Nephron progenitor cell (in vitro differentiated cells): ENCODE results near the gene ARHGAP32.

Experiments used
- DNase-seq: peaks from one replicate; pipeline ENCODE4 v3.0.0; 2021
- H3K27ac Mint-ChIP-seq: 2 replicates; pipeline ENCODE4 v1.8.0; 2021; ENCODE audit warnings: mild to moderate bottlenecking, moderate library complexity, mixed read lengths
- H3K27me3 Mint-ChIP-seq: 2 replicates; pipeline ENCODE4 v1.8.0; 2021; ENCODE audit warnings: mild to moderate bottlenecking, low read depth, mixed read lengths; ENCODE audit not compliant: poor library complexity
- H3K36me3 Mint-ChIP-seq: 2 replicates; pipeline ENCODE4 v1.8.0; 2021; ENCODE audit warnings: low read depth, mixed read lengths
- H3K4me1 Mint-ChIP-seq: 2 replicates; pipeline ENCODE4 v1.8.0; 2021; ENCODE audit warnings: mixed read lengths
- H3K4me3 Mint-ChIP-seq: 2 replicates; pipeline ENCODE4 v1.8.0; 2021; ENCODE audit warnings: mild to moderate bottlenecking, moderate library complexity, mixed read lengths
- H3K9me3 Mint-ChIP-seq: 2 replicates; pipeline ENCODE4 v1.8.0; 2021; ENCODE audit warnings: mild to moderate bottlenecking, moderate library complexity, mixed read lengths
- TF ChIP-seq, protein P1 (sequence below): fragments of 200-600 bp; sonication (generic); IDR thresholded peaks from 2 replicates; pipeline ENCODE4 v1.5.0; 2021; ENCODE audit warnings: antibody characterized with exemption

ARHGAP32 gene

DNA sequence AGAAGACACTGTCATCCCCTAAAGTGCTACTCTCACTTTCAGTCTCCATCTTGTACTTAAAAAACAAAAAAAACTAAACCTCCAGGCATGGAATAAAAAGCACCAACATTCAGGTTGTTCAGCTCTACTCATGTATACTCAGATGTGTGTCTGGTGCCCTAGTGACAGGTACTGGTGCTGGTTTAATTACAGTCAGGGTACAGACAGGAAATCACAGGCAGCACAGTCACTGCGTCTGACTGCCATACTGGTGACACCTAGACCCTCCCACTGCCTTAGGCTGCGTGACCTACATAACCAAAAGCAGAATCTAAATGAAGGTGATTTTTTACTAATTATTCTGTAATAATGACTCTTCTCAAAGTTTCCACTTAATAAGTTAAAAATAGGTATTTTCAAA lies at the start of gene ARHGAP32:
TSS of gene ARHGAP32 (minus strand) at position 176 of the 400 bp plus-strand sequence. CDS start at position 49, 127 bp downstream.
- Mint-ChIP-seq H3K4me1 (no peaks in the 10 kb centered on the region), H3K4me3 (no peak within 1 kb of the TSS), H3K36me3 (peaks cover 11% of the 10 kb centered on the region), H3K27me3 (no peaks in the 10 kb centered on the region), H3K27ac (no peak within 1 kb of the TSS), H3K9me3 (peaks cover 10% of the 10 kb centered on the region)
- TF ChIP-seq, protein P1, sequence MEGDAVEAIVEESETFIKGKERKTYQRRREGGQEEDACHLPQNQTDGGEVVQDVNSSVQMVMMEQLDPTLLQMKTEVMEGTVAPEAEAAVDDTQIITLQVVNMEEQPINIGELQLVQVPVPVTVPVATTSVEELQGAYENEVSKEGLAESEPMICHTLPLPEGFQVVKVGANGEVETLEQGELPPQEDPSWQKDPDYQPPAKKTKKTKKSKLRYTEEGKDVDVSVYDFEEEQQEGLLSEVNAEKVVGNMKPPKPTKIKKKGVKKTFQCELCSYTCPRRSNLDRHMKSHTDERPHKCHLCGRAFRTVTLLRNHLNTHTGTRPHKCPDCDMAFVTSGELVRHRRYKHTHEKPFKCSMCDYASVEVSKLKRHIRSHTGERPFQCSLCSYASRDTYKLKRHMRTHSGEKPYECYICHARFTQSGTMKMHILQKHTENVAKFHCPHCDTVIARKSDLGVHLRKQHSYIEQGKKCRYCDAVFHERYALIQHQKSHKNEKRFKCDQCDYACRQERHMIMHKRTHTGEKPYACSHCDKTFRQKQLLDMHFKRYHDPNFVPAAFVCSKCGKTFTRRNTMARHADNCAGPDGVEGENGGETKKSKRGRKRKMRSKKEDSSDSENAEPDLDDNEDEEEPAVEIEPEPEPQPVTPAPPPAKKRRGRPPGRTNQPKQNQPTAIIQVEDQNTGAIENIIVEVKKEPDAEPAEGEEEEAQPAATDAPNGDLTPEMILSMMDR, result no peak
- no peak for DNase-seq

DNA sequence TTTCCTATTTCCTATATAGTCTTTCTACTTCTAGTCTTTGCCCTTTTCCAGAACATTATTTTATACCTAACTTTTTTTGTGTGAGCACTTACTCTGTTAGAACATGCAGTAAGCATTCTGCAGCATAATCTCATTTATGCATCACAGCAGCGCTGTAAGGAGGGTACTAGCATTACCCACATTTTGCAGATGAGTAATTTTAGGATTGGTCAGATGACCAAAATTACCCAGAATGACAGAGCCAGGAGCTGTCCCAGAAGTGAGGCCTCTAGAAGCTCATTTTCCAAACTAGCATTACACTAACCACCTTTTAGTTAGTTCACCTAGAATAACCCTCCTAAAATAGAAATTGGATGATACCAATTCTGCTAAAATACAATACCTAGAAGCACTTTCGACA lies 47.1 kb upstream of the ARHGAP32 start:
- no peak overlapping the region for H3K4me3 Mint-ChIP-seq
- H3K36me3 Mint-ChIP-seq, result peaks cover 44% of the 10 kb centered on the region
- DNase-seq, result no peak
- H3K27ac Mint-ChIP-seq, result no peak overlapping the region
- H3K4me1 Mint-ChIP-seq, result no peaks in the 10 kb centered on the region
- TF ChIP-seq, protein P1, result no peak
- H3K27me3 Mint-ChIP-seq, result no peaks in the 10 kb centered on the region
- H3K9me3 Mint-ChIP-seq, result peaks cover 17% of the 10 kb centered on the region

DNA sequence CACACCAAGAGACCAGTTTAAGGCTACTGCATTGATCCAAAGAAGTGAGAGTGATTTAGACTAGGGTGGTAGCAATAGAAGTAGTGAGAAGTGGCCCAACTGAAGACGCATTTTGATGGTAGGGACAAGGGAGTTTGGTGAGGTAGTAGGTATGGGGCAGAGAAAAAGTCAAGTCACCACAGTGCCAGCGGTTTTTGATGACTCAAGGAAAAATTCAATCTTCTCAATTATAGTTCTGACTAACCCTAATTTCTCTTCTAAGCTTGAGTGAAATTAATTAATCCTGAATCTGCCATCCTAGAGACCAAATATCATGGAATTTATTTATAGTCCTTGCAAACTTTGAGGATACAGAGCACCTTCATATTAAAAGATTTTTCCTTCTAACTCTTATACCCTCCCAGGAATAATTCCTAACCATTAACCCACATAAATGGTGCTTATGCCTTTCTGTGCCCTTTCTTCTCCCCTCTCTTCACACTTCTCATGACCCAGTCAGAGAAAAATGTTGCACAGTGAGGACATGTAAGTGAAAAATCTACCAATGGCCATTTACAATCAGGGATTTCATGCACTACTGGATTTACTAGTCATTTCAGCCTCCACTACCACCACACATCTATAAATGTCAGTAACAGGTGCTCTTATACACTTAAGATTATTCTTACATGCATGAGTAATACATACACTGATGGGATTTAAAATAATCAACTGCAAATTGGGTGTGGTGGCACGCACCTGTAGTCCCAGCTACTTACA lies 45.9 kb upstream of the ARHGAP32 start:
- no peak for DNase-seq
- H3K27me3 Mint-ChIP-seq, result no peaks in the 10 kb centered on the region
- no peaks in the 10 kb centered on the region for H3K4me1 Mint-ChIP-seq
- H3K27ac Mint-ChIP-seq, result no peak overlapping the region
- peaks cover 12% of the 10 kb centered on the region for H3K9me3 Mint-ChIP-seq
- TF ChIP-seq, protein P1, result no peak
- H3K36me3 Mint-ChIP-seq, result peaks cover 40% of the 10 kb centered on the region
- no peak overlapping the region for H3K4me3 Mint-ChIP-seq

DNA sequence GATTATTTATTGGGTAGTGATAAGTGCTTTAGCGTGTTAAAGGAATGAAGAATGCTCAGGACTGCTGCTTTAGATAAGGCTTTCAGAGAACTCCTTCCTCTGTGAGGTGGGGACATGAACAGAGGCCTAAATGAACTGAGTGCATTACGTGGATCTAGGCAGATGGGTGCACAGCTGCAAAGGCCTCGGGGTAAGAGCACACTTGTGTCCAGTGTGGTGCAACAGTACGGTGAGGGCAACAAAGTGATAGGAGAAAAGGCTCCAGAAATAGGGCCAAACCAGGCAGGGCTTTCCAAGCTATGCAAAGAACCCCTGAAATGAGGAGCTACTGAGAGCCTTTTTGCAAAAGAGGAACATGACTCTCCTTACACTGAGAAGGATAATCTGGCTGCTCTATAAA lies 45.3 kb upstream of the ARHGAP32 start:
- no peak for DNase-seq
- Mint-ChIP-seq H3K27ac (peak overlapping the region; percentile 13), H3K36me3 (peaks cover 41% of the 10 kb centered on the region), H3K9me3 (peaks cover 13% of the 10 kb centered on the region), H3K4me1 (no peaks in the 10 kb centered on the region), H3K4me3 (no peak overlapping the region), H3K27me3 (no peaks in the 10 kb centered on the region)
- TF ChIP-seq, protein P1, result no peak

DNA sequence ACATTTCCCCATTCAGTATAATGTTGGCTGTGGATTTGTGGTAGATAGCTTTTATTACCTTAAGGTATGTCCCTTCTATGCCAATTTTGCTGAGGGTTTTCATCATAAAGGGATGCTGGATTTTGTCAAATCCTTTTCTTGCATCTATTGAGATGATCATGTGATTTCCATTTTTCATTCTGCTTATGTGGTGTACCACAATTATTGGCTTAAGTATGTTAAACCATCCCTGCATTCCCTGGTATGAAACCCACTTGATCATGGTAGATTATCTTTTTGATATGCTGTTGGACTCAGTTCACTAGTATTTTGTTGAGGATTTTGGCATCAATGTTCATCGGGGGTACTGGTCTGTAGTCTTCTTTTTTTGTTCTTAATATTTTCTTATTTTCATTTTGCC lies 44.7 kb upstream of the ARHGAP32 start:
- TF ChIP-seq, protein P1, result no peak
- peaks cover 44% of the 10 kb centered on the region for H3K36me3 Mint-ChIP-seq
- no peaks in the 10 kb centered on the region for H3K27me3 Mint-ChIP-seq
- H3K4me1 Mint-ChIP-seq, result no peaks in the 10 kb centered on the region
- no peak overlapping the region for H3K27ac Mint-ChIP-seq
- no peak overlapping the region for H3K4me3 Mint-ChIP-seq
- H3K9me3 Mint-ChIP-seq, result peaks cover 16% of the 10 kb centered on the region
- no peak for DNase-seq

- H3K4me3 Mint-ChIP-seq, result no peak overlapping the region
- TF ChIP-seq, protein P1, result no peak
- H3K4me1 Mint-ChIP-seq, result no peaks in the 10 kb centered on the region
- H3K27me3 Mint-ChIP-seq, result no peaks in the 10 kb centered on the region
- H3K9me3 Mint-ChIP-seq, result peaks cover 16% of the 10 kb centered on the region
- no peak for DNase-seq
- peaks cover 45% of the 10 kb centered on the region for H3K36me3 Mint-ChIP-seq
- no peak overlapping the region for H3K27ac Mint-ChIP-seq
Measured at GRCh38 chr11:129234978-129235377, 42.9 kb upstream of the ARHGAP32 start.
